EL (cell line): Measurements from ENCODE around the gene ZSWIM4.

Source experiments
- DNase-seq: peaks from one replicate; pipeline ENCODE4 v3.0.0-alpha.2; 2016

ZSWIM4 gene

GRCh38 chr19:13838435-13839129, 43.3 kb downstream of the ZSWIM4 start:
- DNase-seq: no peak

- peak; percentile 95 for DNase-seq
Measured at GRCh38 chr19:13839130-13839937, 44.1 kb downstream of the ZSWIM4 start.

- no peak for DNase-seq
Measured at GRCh38 chr19:13839938-13840304, 44.7 kb downstream of the ZSWIM4 start.

GRCh38 chr19:13840305-13841085, 45.3 kb downstream of the ZSWIM4 start:
- DNase-seq: peak; percentile 84

- peak; percentile 52 for DNase-seq
Measured at GRCh38 chr19:13841086-13841961, 46.1 kb downstream of the ZSWIM4 start.

- DNase-seq: no peak
Measured at GRCh38 chr19:13841962-13842290, 46.7 kb downstream of the ZSWIM4 start.

- DNase-seq: peak; percentile 81
Measured at GRCh38 chr19:13842291-13843103, 47.3 kb downstream of the ZSWIM4 start.

- peak; percentile 77 for DNase-seq
Measured at GRCh38 chr19:13843104-13843921, 48.1 kb downstream of the ZSWIM4 start.

GRCh38 chr19:13844130-13844631, 48.9 kb downstream of the ZSWIM4 start:
- DNase-seq: no peak

- DNase-seq: peak; percentile 91
Measured at GRCh38 chr19:13846557-13847406, 51.5 kb downstream of the ZSWIM4 start.

- DNase-seq: peak; percentile 92
Measured at GRCh38 chr19:13847407-13848339, 52.4 kb downstream of the ZSWIM4 start.

- no peak for DNase-seq
Measured at GRCh38 chr19:13848340-13848677, 53.1 kb downstream of the ZSWIM4 start.

GRCh38 chr19:13848798-13849676, 53.8 kb downstream of the ZSWIM4 start:
- no peak for DNase-seq

- DNase-seq: peak; percentile 78
Measured at GRCh38 chr19:13849991-13850909, 55.0 kb downstream of the ZSWIM4 start.

GRCh38 chr19:13850910-13851733, 55.9 kb downstream of the ZSWIM4 start:
- peak; percentile 97 for DNase-seq
